Prostate gland (tissue), 2 donors: Measurements from ENCODE around the gene CCDC68. TPM values are rescaled to one million over a fixed set of nuclear protein-coding genes. Genes with fewer than 3 reads are reported as not detected.

ENCODE experiments used
- DNase-seq: peaks from one replicate; pipeline ENCODE4 v3.0.0-alpha.2; 2019; ENCODE audit warnings: low spot score
- H3K27ac ChIP-seq, 2 donors: fragments of 200-600 bp; sonication (generic); 2 replicates each; pipeline ENCODE4 v1.5.1; 2017 to 2019
- H3K27me3 ChIP-seq: fragments of 200-600 bp; sonication (generic); replicated peaks from 2 replicates; pipeline ENCODE4 v1.5.1; 2019; ENCODE audit not compliant: insufficient read depth
- H3K36me3 ChIP-seq, 2 donors: fragments of 200-600 bp; sonication (generic); 1 replicate in 1 of 2; 2 replicates in 1 of 2; pipeline versions ENCODE4 v1.5.1 to v1.8.1; 2017 to 2019
- H3K4me1 ChIP-seq: fragments of 200-600 bp; sonication (generic); replicated peaks from 2 replicates; pipeline ENCODE4 v1.5.1; 2019
- H3K4me3 ChIP-seq, 2 donors: fragments of 200-600 bp; sonication (generic); 2 replicates each; pipeline ENCODE4 v1.5.1; 2017 to 2019
- H3K9me3 ChIP-seq: fragments of 200-600 bp; sonication (generic); 2 replicates; pipeline ENCODE4 v1.5.1; 2017
- CTCF ChIP-seq, 4 experiments: fragments of 200-600 bp in 2 of 4; fragments of 450-650 bp in 2 of 4; sonication (generic) in 2 of 4; IDR thresholded peaks; 1 replicate in 3 of 4; 2 replicates in 1 of 4; pipeline ENCODE4 v1.5.1; 2016 to 2019; ENCODE audit warnings: antibody characterized with exemption in 4 of 4, mild to moderate bottlenecking in 2 of 4, moderate library complexity in 2 of 4
- POLR2A ChIP-seq: fragments of 450-650 bp; IDR thresholded peaks from one replicate; pipeline ENCODE4 v1.6.1; 2016; ENCODE audit warnings: antibody characterized with exemption, mild to moderate bottlenecking
- POLR2AphosphoS5 ChIP-seq: sonication (generic); formaldehyde crosslinking; IDR thresholded peaks from one replicate; pipeline ENCODE4 v1.6.1; 2017; ENCODE audit warnings: antibody characterized with exemption
- WGBS: methylation state at CpG from one replicate; pipeline ENCODE4 v1.1.5; 2018; 5-methylcytosine and 5-hydroxymethylcytosine counted together
- intact Hi-C: fragments of 100-400 bp; cut with DNase I; formaldehyde crosslinking; loops from one replicate; pipeline ENCODE4 v1.14.2; 2022
- total RNA-seq, 2 donors: library from RNA; depleted of rRNA; stranded (reverse); fragments of >200 nt; gene quantifications; one replicate each; pipeline ENCODE4 v1.1.0, GENCODE V29; 2016

The CCDC68 gene
- total RNA-seq, 2 donors from 2014 or later = 7.9 to 20.8 TPM

- WGBS = 93% methylated on average over 3 of the region's 3 CpGs
- intact Hi-C loops = no loop called here
- Histone ChIP-seq H3K36me3 (no peaks in the 10 kb centered on the region), H3K9me3 (no peaks in the 10 kb centered on the region), H3K27me3 (no peaks in the 10 kb centered on the region), H3K4me1 (no peaks in the 10 kb centered on the region), H3K4me3 (no peak overlapping the region), H3K27ac (no peak overlapping the region)
- no peak for DNase-seq
- TF ChIP-seq POLR2A = no peak
- TF ChIP-seq CTCF (IDR thresholded peaks at IDR 0.05) = no peak
- no peak for TF ChIP-seq POLR2AphosphoS5
Measured at GRCh38 chr18:54938506-54938905, 20.8 kb downstream of the CCDC68 start.

DNA sequence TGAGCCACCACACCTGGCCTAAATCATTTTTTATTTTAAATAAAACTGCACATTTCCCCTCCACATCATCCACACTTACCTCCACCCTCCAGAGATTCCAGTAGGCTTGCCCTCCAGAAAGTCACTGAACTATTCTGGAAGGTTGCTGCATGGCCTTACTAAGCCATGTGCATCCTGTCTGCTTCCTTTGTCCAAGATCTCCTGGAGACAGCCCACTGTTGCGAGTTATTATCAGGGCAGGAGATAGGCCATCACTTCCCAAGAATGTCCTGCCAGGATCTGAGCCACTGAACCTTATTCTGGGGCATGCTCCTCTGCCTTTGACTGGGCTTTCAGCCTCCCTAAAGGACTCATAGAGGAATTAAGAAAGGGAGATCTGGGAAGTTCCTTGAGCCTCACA is 26.8 kb downstream of the CCDC68 start:
- Histone ChIP-seq H3K27ac (no peak overlapping the region), H3K27me3 (no peaks in the 10 kb centered on the region), H3K4me1 (no peaks in the 10 kb centered on the region), H3K4me3 (no peak overlapping the region), H3K36me3 (no peaks in the 10 kb centered on the region), H3K9me3 (no peaks in the 10 kb centered on the region)
- intact Hi-C loops = no loop called here
- WGBS = 60% methylated on average over 1 of the region's 1 CpG
- TF ChIP-seq CTCF (IDR thresholded peaks at IDR 0.05) (no peak), POLR2A (no peak), POLR2AphosphoS5 (no peak)
- DNase-seq = no peak

DNA sequence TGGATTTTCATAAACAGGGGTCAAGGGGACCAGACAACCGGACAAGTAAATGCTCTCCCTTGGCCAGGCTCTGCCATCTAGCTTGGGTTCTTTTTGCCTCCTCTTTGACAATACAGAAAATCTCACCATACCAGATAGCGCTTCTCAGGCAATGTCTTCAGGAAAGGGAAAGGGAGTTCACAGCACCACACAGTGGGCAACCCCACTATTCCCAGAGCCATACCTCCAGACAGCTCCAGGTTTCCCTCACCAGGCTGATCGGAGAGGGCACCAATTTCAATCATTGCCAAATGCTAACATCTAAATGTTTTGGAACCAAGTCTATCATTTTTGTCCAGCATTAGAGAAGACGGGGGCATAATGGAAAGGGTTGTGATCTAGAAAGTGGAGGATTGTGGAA is 28.1 kb downstream of the CCDC68 start:
- intact Hi-C loops = no loop called here
- no peaks in the 10 kb centered on the region for H3K4me1 ChIP-seq
- no peak for DNase-seq
- no peak overlapping the region for H3K4me3 ChIP-seq
- H3K27me3 ChIP-seq = no peaks in the 10 kb centered on the region
- H3K9me3 ChIP-seq = no peaks in the 10 kb centered on the region
- no peak overlapping the region for H3K27ac ChIP-seq
- TF ChIP-seq CTCF (IDR thresholded peaks at IDR 0.05) (no peak), POLR2AphosphoS5 (no peak)
- H3K36me3 ChIP-seq = no peaks in the 10 kb centered on the region
- 96% methylated on average over 4 of the region's 4 CpGs for WGBS

GRCh38 chr18:54928236-54928635 is 31.0 kb downstream of the CCDC68 start:
- Histone ChIP-seq H3K4me1 (no peaks in the 10 kb centered on the region), H3K9me3 (no peaks in the 10 kb centered on the region), H3K4me3 (no peak overlapping the region), H3K27ac (no peak overlapping the region), H3K27me3 (no peaks in the 10 kb centered on the region), H3K36me3 (no peaks in the 10 kb centered on the region)
- TF ChIP-seq POLR2AphosphoS5 (no peak), CTCF (IDR thresholded peaks at IDR 0.05) (no peak), POLR2A (no peak)
- intact Hi-C loops = no loop called here
- DNase-seq = no peak
- 83% methylated on average over 2 of the region's 2 CpGs for WGBS

GRCh38 chr18:54926593-54927325 is 32.5 kb downstream of the CCDC68 start:
- no peaks in the 10 kb centered on the region for H3K27me3 ChIP-seq
- no peaks in the 10 kb centered on the region for H3K9me3 ChIP-seq
- H3K36me3 ChIP-seq = no peaks in the 10 kb centered on the region
- intact Hi-C loops = no loop called here
- TF ChIP-seq POLR2AphosphoS5 (no peak), POLR2A (no peak), CTCF (IDR thresholded peaks at IDR 0.05) (no peak)
- WGBS = 98% methylated on average over 3 of the region's 3 CpGs
- no peak overlapping the region for H3K27ac ChIP-seq
- no peak for DNase-seq
- H3K4me1 ChIP-seq = no peaks in the 10 kb centered on the region
- no peak overlapping the region for H3K4me3 ChIP-seq
